ENCODE results near the gene GALM.
"Not testable (repeated sequence)": the region's sequence is repeated elsewhere in the genome, so short reads cannot be mapped to it uniquely, and the experiment has no call there.

Gene GALM

GRCh38 chr2:38750891-38751595, 85.1 kb downstream of the GALM start, which contains the start of gene SRSF7:
SRSF7 (minus strand) TSS chr2:38751361; CDS start chr2:38751256, 105 bp downstream.
- DNase-seq (ENCODE audit: extremely low spot score) = peak; percentile 96
- CTCF ChIA-PET = interaction anchor here (3.2 kb wide), 1 partner anchor 9 kb away, joined by 10 read pairs; no protein-coding TSS in a partner anchor
- TF ChIP-seq, protein P1, sequence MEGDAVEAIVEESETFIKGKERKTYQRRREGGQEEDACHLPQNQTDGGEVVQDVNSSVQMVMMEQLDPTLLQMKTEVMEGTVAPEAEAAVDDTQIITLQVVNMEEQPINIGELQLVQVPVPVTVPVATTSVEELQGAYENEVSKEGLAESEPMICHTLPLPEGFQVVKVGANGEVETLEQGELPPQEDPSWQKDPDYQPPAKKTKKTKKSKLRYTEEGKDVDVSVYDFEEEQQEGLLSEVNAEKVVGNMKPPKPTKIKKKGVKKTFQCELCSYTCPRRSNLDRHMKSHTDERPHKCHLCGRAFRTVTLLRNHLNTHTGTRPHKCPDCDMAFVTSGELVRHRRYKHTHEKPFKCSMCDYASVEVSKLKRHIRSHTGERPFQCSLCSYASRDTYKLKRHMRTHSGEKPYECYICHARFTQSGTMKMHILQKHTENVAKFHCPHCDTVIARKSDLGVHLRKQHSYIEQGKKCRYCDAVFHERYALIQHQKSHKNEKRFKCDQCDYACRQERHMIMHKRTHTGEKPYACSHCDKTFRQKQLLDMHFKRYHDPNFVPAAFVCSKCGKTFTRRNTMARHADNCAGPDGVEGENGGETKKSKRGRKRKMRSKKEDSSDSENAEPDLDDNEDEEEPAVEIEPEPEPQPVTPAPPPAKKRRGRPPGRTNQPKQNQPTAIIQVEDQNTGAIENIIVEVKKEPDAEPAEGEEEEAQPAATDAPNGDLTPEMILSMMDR (IDR thresholded peaks at IDR 0.05; ENCODE audit: control extremely low read depth, extremely low read depth, low read depth, missing control alignments) = no peak
- POLR2A ChIA-PET = interaction anchor here (0.5 to 2.2 kb wide), 85 partner anchors 10 to 1599 kb away, joined by 3 to 61 read pairs (median 4); partner anchors contain the start of genes ATL2, CYP1B1, DHX57 and GALM

- DNase-seq (ENCODE audit: extremely low spot score) = no peak
- POLR2A ChIA-PET = interaction anchor here (0.6 to 2.2 kb wide), 78 partner anchors 10 to 1599 kb away, joined by 3 to 61 read pairs (median 4); partner anchors contain the start of genes ATL2, CYP1B1, DHX57 and GALM
- TF ChIP-seq, protein P1 (IDR thresholded peaks at IDR 0.05; ENCODE audit: control extremely low read depth, extremely low read depth, low read depth, missing control alignments) = no peak
Observed at GRCh38 chr2:38751596-38752410, 85.9 kb downstream of the GALM start.

GRCh38 chr2:38754049-38754448, 88.1 kb downstream of the GALM start:
- POLR2A ChIA-PET = interaction anchor here (0.6 kb wide), 1 partner anchor 17 kb away, joined by 6 read pairs; no protein-coding TSS in a partner anchor
- TF ChIP-seq, protein P1 (IDR thresholded peaks at IDR 0.05; ENCODE audit: control extremely low read depth, extremely low read depth, low read depth, missing control alignments) = no peak
- CTCF ChIA-PET = no interaction called here
- no peak for DNase-seq (ENCODE audit: extremely low spot score)

More at GRCh38 chr2:38751596-38752410, 85.9 kb downstream of the GALM start:
- CTCF ChIA-PET = interaction anchor here (1.6 to 3.2 kb wide), 2 partner anchors 10 to 170 kb away, joined by 4 to 10 read pairs; no protein-coding TSS in a partner anchor

DNA sequence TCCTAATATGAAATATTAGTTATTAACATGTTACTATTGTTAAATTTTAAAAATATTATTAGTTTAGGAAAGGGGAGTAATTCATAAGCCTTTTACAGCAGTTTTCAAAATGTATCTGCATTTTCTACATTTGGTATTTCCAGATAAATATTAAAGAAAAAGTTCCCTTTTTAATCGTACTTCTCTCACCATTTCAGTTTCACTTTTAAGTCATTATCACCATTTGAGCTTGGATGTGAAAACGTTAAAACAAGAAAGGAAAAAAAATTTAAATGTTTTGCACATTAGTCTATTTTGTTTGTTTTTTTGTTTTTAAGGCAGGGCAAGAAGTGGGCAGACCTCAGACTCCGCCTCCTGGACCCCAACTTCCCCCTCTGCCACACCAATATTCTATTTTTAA, 88.6 kb downstream of the GALM start:
- ChIA-PET CTCF (no interaction called here), POLR2A (no interaction called here)
- DNase-seq (ENCODE audit: extremely low spot score) = no peak

DNA sequence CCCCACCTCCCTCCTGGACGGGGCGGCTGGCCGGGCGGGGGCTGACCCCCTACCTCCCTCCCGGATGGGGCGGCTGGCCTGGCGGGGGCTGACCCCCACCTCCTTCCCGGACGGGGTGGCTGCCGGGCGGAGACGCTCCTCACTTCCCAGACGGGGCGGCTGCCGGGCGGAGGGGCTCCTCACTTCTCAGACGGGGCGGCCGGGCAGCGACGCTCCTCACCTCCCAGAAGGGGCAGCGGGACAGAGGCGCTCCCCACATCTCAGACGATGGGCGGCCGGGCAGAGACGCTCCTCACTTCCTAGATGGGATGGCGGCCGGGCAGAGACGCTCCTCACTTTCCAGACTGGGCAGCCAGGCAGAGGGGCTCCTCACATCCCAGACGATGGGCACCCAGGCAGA, 90.0 kb downstream of the GALM start:
- CTCF ChIA-PET = not testable (repeated sequence)

More for the DNA sequence above, 88.6 kb downstream of the GALM start:
- TF ChIP-seq, protein P1 (IDR thresholded peaks at IDR 0.05; ENCODE audit: control extremely low read depth, extremely low read depth, low read depth, missing control alignments) = no peak

GRCh38 chr2:38763228-38763627, 97.3 kb downstream of the GALM start:
- TF ChIP-seq, protein P1 (IDR thresholded peaks at IDR 0.05; ENCODE audit: control extremely low read depth, extremely low read depth, low read depth, missing control alignments) = no peak
- ChIA-PET POLR2A (interaction anchor here (4.4 kb wide), 1 partner anchor 12 kb away, joined by 61 read pairs; the partner anchor contains the start of gene SRSF7), CTCF (interaction anchor here (1.2 kb wide), 1 partner anchor 19 kb away, joined by 3 read pairs; no protein-coding TSS in a partner anchor)
- no peak for DNase-seq (ENCODE audit: extremely low spot score)

More for the DNA sequence above, 90.0 kb downstream of the GALM start:
- DNase-seq (ENCODE audit: extremely low spot score); POLR2A ChIA-PET: not testable (repeated sequence)
